A673 (cell line): ENCODE data around the gene CD28. TPM values are rescaled to one million over a fixed set of nuclear protein-coding genes. Genes with fewer than 3 reads are reported as not detected.

Experiments used
- BruUV-seq: library from RNA; stranded (reverse); fragments of 400-500 nt; replicated peaks from 2 replicates; lab custom pipeline; 2021; lab: Mats Ljungman, UMichigan
- CTCF ChIA-PET: fragments of 300-600 bp; sonication (Branson Sonifier 250); formaldehyde crosslinking; loops from one replicate; lab custom pipeline; 2022; ENCODE audit warnings: antibody characterized with exemption; lab: Charles Lee
- POLR2A ChIA-PET: fragments of 300-600 bp; sonication (Branson Sonifier 250); formaldehyde crosslinking; loops from one replicate; lab custom pipeline; 2022; ENCODE audit warnings: antibody characterized with exemption; ENCODE audit not compliant: low non-redundant PET; lab: Charles Lee
- DNase-seq: peaks from one replicate; pipeline ENCODE4 v3.0.0-alpha.2; 2015; ENCODE audit warnings: low spot score
- H3K27ac ChIP-seq: fragments of 200-600 bp; sonication (generic); 2 replicates; pipeline ENCODE4 v1.5.1; 2016; ENCODE audit warnings: mixed run types, low read depth, mild to moderate bottlenecking, mixed read lengths, antibody characterized with exemption, low read length; ENCODE audit not compliant: poor library complexity, severe bottlenecking
- H3K27me3 ChIP-seq: fragments of 200-600 bp; sonication (generic); replicated peaks from 2 replicates; pipeline ENCODE4 v1.6.1; 2017; ENCODE audit warnings: mixed run types, low read depth, mild to moderate bottlenecking, mixed read lengths, antibody characterized with exemption, low read length; ENCODE audit not compliant: insufficient read depth, poor library complexity
- H3K36me3 ChIP-seq: fragments of 200-600 bp; sonication (generic); 2 replicates; pipeline ENCODE4 v1.6.1; 2016; ENCODE audit warnings: mixed run types, mild to moderate bottlenecking, mixed read lengths, antibody characterized with exemption, low read length; ENCODE audit not compliant: insufficient read depth, poor library complexity, severe bottlenecking
- H3K4me1 ChIP-seq: fragments of 200-600 bp; sonication (generic); 2 replicates; pipeline ENCODE4 v1.6.1; 2017; ENCODE audit warnings: mixed run types, mild to moderate bottlenecking, mixed read lengths, antibody characterized with exemption, low read length; ENCODE audit not compliant: insufficient read depth, poor library complexity, severe bottlenecking
- H3K4me3 ChIP-seq: fragments of 200-600 bp; sonication (generic); 2 replicates; pipeline ENCODE4 v1.5.1; 2016; ENCODE audit warnings: low read depth, mixed run types, mild to moderate bottlenecking, mixed read lengths, low read length; ENCODE audit not compliant: poor library complexity, severe bottlenecking
- H3K9me3 ChIP-seq: fragments of 200-600 bp; sonication (generic); 2 replicates; pipeline ENCODE4 v1.6.1; 2016; ENCODE audit warnings: mixed run types, low read depth, mild to moderate bottlenecking, mixed read lengths, antibody characterized with exemption, low read length; ENCODE audit not compliant: poor library complexity, severe bottlenecking
- EZH2 ChIP-seq: fragments of 200-600 bp; sonication (generic); IDR thresholded peaks from 2 replicates; pipeline ENCODE4 v1.6.1; 2017; ENCODE audit warnings: borderline replicate concordance, low read depth, mild to moderate bottlenecking, mixed read lengths, antibody characterized with exemption, low read length; ENCODE audit not compliant: poor library complexity, severe bottlenecking
- intact Hi-C: fragments of 100-400 bp; cut with micrococcal nuclease; formaldehyde crosslinking; loops from one replicate; pipeline ENCODE4 v1.10.0; 2022; ENCODE audit not compliant: unreplicated experiment
- total RNA-seq: library from RNA; stranded (reverse); gene quantifications from 2 replicates; pipeline ENCODE4 v1.2.3, GENCODE V29; 2021
- TF ChIP-seq, protein P1 (sequence below): fragments of 300-800, 200-600 bp; sonication (generic); conservative IDR thresholded peaks from 2 replicates; pipeline ENCODE4 v1.5.1; 2017; ENCODE audit warnings: low read depth, mild to moderate bottlenecking, antibody characterized with exemption, low read length, moderate library complexity, mixed read lengths

Gene CD28
- total RNA-seq, 1 experiment from 2014 or later: not detected

DNA sequence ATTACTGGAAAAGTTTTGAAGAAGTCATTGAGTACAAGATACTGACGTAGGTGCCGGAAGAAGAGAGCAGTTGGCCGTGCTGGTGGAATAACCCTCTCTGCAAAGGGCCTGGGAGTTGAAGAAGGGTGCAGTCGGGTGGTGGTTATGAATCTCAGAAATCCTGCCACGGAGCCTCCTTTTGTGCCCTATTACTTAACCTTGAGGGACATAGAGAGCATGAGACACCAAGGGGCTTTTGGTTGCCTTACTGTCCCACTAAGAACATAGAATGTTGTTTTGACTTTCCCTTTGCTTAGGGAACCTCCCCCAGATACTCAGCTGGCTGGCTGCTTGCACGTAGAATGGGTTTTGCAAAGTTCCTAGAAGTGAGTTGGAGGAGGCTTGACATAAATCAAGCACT, 1.3 kb upstream of the CD28 start:
- H3K27ac ChIP-seq: no peak overlapping the region
- TF ChIP-seq, protein P1, sequence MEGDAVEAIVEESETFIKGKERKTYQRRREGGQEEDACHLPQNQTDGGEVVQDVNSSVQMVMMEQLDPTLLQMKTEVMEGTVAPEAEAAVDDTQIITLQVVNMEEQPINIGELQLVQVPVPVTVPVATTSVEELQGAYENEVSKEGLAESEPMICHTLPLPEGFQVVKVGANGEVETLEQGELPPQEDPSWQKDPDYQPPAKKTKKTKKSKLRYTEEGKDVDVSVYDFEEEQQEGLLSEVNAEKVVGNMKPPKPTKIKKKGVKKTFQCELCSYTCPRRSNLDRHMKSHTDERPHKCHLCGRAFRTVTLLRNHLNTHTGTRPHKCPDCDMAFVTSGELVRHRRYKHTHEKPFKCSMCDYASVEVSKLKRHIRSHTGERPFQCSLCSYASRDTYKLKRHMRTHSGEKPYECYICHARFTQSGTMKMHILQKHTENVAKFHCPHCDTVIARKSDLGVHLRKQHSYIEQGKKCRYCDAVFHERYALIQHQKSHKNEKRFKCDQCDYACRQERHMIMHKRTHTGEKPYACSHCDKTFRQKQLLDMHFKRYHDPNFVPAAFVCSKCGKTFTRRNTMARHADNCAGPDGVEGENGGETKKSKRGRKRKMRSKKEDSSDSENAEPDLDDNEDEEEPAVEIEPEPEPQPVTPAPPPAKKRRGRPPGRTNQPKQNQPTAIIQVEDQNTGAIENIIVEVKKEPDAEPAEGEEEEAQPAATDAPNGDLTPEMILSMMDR: no peak
- TF ChIP-seq EZH2: no peak
- intact Hi-C loops: no loop called here
- no peaks in the 10 kb centered on the region for H3K36me3 ChIP-seq
- DNase-seq: no peak
- H3K4me3 ChIP-seq: no peak overlapping the region
- ChIA-PET CTCF (no interaction called here), POLR2A (no interaction called here)
- H3K9me3 ChIP-seq: no peaks in the 10 kb centered on the region
- H3K4me1 ChIP-seq: no peaks in the 10 kb centered on the region
- no TSS peak for BruUV-seq
- H3K27me3 ChIP-seq: no peaks in the 10 kb centered on the region

DNA sequence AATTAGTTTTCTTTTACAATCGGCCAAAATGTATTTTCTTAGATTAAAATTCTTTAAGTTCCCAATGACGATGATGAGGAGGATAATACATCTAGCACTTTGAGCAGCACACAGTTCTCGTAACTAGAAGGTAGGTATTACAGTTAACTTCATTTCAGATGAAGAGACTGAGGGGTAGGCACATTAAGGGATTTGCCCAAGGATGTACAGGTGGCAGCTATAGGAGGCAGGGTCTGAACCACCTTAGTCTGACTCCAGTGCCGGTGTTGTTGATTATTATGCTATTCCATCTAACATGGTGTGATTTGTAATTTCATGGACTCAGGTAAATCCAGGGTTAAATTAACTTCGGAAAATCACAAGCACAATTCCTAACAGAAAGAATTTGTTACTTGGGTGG, 1.1 kb downstream of the CD28 start:
- intact Hi-C loops: no loop called here
- no peak for DNase-seq
- no peak overlapping the region for H3K4me3 ChIP-seq
- H3K36me3 ChIP-seq: no peaks in the 10 kb centered on the region
- ChIA-PET POLR2A (interaction anchor here (0.6 kb wide), 1 partner anchor 1088 kb away, joined by 3 read pairs; no protein-coding TSS in a partner anchor), CTCF (no interaction called here)
- H3K27ac ChIP-seq: no peak overlapping the region
- no peaks in the 10 kb centered on the region for H3K4me1 ChIP-seq
- no peaks in the 10 kb centered on the region for H3K9me3 ChIP-seq
- TF ChIP-seq EZH2: no peak
- TF ChIP-seq, protein P1: no peak
- no TSS peak for BruUV-seq
- no peaks in the 10 kb centered on the region for H3K27me3 ChIP-seq

DNA sequence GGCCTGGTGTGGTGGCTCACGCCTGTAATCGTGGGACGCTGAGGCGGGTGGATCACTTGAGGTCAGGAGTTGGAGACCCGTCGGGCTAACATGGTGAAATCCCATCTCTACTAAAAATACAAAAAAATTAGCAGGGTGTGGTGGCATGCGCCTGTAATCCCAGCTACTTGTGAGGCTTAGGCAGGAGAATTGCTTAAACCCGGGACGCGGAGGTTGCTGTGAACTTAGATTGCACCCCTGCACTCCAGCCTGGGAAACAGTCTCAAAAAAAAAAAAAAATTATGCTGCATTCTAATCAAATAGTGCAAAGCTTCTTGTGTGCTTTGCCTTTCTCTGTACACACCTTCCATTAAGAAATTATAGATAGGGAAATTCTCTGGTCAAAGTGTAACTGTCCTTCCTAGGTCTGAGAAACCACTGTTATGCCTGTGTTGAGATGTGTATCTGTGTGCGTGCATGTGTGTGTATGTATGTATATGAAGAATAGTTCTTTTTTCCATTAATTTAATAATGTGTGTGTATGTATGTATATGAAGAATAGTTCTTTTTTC, 2.5 kb downstream of the CD28 start:
- Histone ChIP-seq H3K9me3 (no peaks in the 10 kb centered on the region), H3K27ac (no peak overlapping the region), H3K4me1 (no peaks in the 10 kb centered on the region), H3K27me3 (peaks cover 6% of the 10 kb centered on the region), H3K4me3 (no peak overlapping the region), H3K36me3 (no peaks in the 10 kb centered on the region)
- BruUV-seq: no TSS peak
- intact Hi-C loops: no loop called here
- TF ChIP-seq, protein P1: no peak
- TF ChIP-seq EZH2: no peak
- ChIA-PET POLR2A (no interaction called here), CTCF (no interaction called here)
- DNase-seq: no peak
